GM23248 (cell line): ENCODE data around the gene SUMO4. TPM values are rescaled to one million over a fixed set of nuclear protein-coding genes. Genes with fewer than 3 reads are reported as not detected.

Experiments
- DNase-seq: peaks from one replicate; pipeline ENCODE4 v3.0.0-alpha.2; 2015
- H2AFZ ChIP-seq: fragments of 200-600 bp; sonication (generic); 2 replicates; pipeline ENCODE4 v1.6.1; 2016; ENCODE audit warnings: antibody characterized with exemption
- H3F3A ChIP-seq: fragments of 200-600 bp; sonication (generic); 2 replicates; pipeline ENCODE4 v1.6.1; 2016; ENCODE audit warnings: mild to moderate bottlenecking, antibody characterized with exemption, mixed run types; ENCODE audit not compliant: insufficient read depth
- H3K27ac ChIP-seq: fragments of 200-600 bp; sonication (generic); 2 replicates; pipeline ENCODE4 v1.5.1; 2016; ENCODE audit warnings: mild to moderate bottlenecking
- H3K27me3 ChIP-seq: fragments of 200-600 bp; sonication (generic); replicated peaks from 2 replicates; pipeline ENCODE4 v1.6.1; 2016; ENCODE audit warnings: mild to moderate bottlenecking; ENCODE audit not compliant: insufficient read depth
- H3K36me3 ChIP-seq: fragments of 200-600 bp; sonication (generic); 2 replicates; pipeline ENCODE4 v1.6.1; 2016; ENCODE audit warnings: low read depth, mild to moderate bottlenecking
- H3K4me1 ChIP-seq: fragments of 200-600 bp; sonication (generic); 2 replicates; pipeline ENCODE4 v1.6.1; 2016; ENCODE audit warnings: mild to moderate bottlenecking; ENCODE audit not compliant: insufficient read depth
- H3K4me2 ChIP-seq: fragments of 200-600 bp; sonication (generic); one replicate; pipeline ENCODE4 v1.6.1; 2016; ENCODE audit warnings: mild to moderate bottlenecking; ENCODE audit not compliant: unreplicated experiment
- H3K4me3 ChIP-seq: fragments of 200-600 bp; sonication (generic); 2 replicates; pipeline ENCODE4 v1.5.1; 2016; ENCODE audit warnings: mild to moderate bottlenecking
- H3K79me2 ChIP-seq: fragments of 200-600 bp; sonication (generic); 2 replicates; pipeline ENCODE4 v1.6.1; 2016; ENCODE audit warnings: mild to moderate bottlenecking; ENCODE audit not compliant: insufficient read depth
- H3K9ac ChIP-seq: fragments of 200-600 bp; sonication (generic); 2 replicates; pipeline ENCODE4 v1.6.1; 2016; ENCODE audit warnings: mild to moderate bottlenecking
- H3K9me2 ChIP-seq: fragments of 200-600 bp; sonication (generic); 2 replicates; pipeline ENCODE4 v1.6.1; 2016; ENCODE audit warnings: mixed run types, mild to moderate bottlenecking, moderate library complexity; ENCODE audit not compliant: insufficient read depth
- H3K9me3 ChIP-seq: fragments of 200-600 bp; sonication (generic); one replicate; pipeline ENCODE4 v1.6.1; 2017; ENCODE audit warnings: low read depth
- H4K20me1 ChIP-seq: fragments of 200-600 bp; sonication (generic); 2 replicates; pipeline ENCODE4 v1.6.0; 2016; ENCODE audit not compliant: insufficient read depth
- EZH2 ChIP-seq: fragments of 200-600 bp; sonication (generic); IDR thresholded peaks from 2 replicates; pipeline ENCODE4 v1.6.1; 2018; ENCODE audit warnings: antibody characterized with exemption, mild to moderate bottlenecking; ENCODE audit not compliant: insufficient read depth, poor library complexity, severe bottlenecking
- EZH2phosphoT487 ChIP-seq: fragments of 200-600 bp; sonication (generic); IDR thresholded peaks from 2 replicates; pipeline ENCODE4 v1.6.1; 2018; ENCODE audit warnings: antibody characterized with exemption, moderate library complexity, mild to moderate bottlenecking, low read depth; ENCODE audit not compliant: insufficient read depth
- WGBS, 2 experiments: methylation state at CpG; one replicate each; pipeline ENCODE4 v1.1.6; 2015 to 2017; ENCODE audit warnings: low lambda C conversion rate in 2 of 2, low coverage in 1 of 2; ENCODE audit errors: missing lambda C conversion rate in 2 of 2; 5-methylcytosine and 5-hydroxymethylcytosine counted together
- in situ Hi-C: fragments of 300-500 bp; cut with MboI; formaldehyde crosslinking; loops from 2 replicates; pipeline ENCODE4 v1.15.0; 2020
- polyA plus RNA-seq: library from polyadenylated mRNA; unstranded; fragments of >200 nt; fragmentation: Nextera tagmentation; extraction: Ambion mirVana; gene quantifications from 2 replicates; pipeline ENCODE4 v1.2.1, GENCODE V29; 2016
- total RNA-seq: library from RNA; depleted of rRNA; stranded (reverse); fragments of >200 nt; shearing (Covaris generic); gene quantifications from 2 replicates; pipeline ENCODE4 v1.2.3, GENCODE V29; 2014

The SUMO4 gene
- total and polyA plus RNA-seq, 2 experiments from 2014 or later: 0.23 TPM; not detected in 1

DNA sequence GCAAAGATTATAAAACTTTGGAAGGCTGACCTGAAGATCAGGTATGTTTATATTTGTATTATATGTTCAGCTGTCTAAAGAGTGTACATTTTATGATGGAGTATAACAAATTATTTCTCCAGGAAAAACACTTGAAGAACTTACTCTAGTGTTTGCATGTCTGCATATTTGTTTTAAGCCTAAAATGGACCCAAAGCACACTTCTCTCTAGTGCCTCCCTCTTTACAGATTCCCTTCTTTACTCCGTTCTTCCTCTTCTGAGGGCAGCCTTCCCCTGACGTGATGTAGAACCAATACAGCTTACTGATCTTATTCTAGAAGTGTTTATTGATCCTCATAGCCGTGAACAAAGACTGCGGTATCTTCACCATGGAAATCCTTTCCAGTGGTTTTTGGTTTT, 13.9 kb downstream of the SUMO4 start:
- H3K27ac ChIP-seq: no peak overlapping the region
- no peak overlapping the region for H2AFZ ChIP-seq
- H3K4me1 ChIP-seq: no peaks in the 10 kb centered on the region
- no peaks in the 10 kb centered on the region for H3K9me3 ChIP-seq
- H3K9ac ChIP-seq: no peak overlapping the region
- no peak for DNase-seq
- H3K4me2 ChIP-seq: no peak overlapping the region
- no peaks in the 10 kb centered on the region for H3K79me2 ChIP-seq
- peaks cover 9% of the 10 kb centered on the region; the same call in 1 of the 2 replicates for H3K36me3 ChIP-seq
- no peaks in the 10 kb centered on the region for H4K20me1 ChIP-seq
- H3F3A ChIP-seq: 0 out of 2 replicates have a peak, but pooled peaks cover 5% of the 10 kb centered on the region
- no peak for TF ChIP-seq EZH2phosphoT487
- no peak for TF ChIP-seq EZH2
- in situ Hi-C loops: no loop called here
- no peaks in the 10 kb centered on the region for H3K27me3 ChIP-seq
- H3K4me3 ChIP-seq: no peak overlapping the region
- no peaks in the 10 kb centered on the region for H3K9me2 ChIP-seq
- WGBS, 2 experiments: 88 to 89% methylated on average over 4 of the region's 4 CpGs

DNA sequence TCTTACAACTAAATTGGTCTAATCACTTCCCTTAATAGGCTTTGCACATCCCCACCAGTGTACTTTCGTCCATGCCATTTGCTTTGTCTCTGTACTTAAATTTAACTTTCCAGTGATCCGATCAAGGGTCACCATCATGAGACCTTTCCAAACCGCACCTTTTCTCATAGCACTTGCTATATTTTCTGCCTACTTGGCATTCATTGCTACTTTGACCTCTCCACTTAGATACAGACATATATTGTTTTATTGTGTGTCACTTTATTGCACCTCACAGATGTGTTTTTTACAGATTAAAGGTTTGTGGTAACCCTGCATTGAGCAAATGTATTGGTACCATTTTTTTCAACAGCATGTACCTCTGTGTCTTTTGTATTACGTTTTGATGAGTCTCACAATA, 14.8 kb downstream of the SUMO4 start:
- no peak overlapping the region for H2AFZ ChIP-seq
- no peaks in the 10 kb centered on the region for H3K4me1 ChIP-seq
- H3K4me3 ChIP-seq: no peak overlapping the region
- in situ Hi-C loops: no loop called here
- H3K36me3 ChIP-seq: peaks cover 9% of the 10 kb centered on the region; the same call in 1 of the 2 replicates
- no peak for DNase-seq
- H4K20me1 ChIP-seq: no peaks in the 10 kb centered on the region
- H3K9me2 ChIP-seq: no peaks in the 10 kb centered on the region
- no peaks in the 10 kb centered on the region for H3K9me3 ChIP-seq
- H3K9ac ChIP-seq: no peak overlapping the region
- 97% methylated on average over 4 of the region's 4 CpGs for WGBS, 2 experiments
- H3K27ac ChIP-seq: no peak overlapping the region
- TF ChIP-seq EZH2: no peak
- no peak for TF ChIP-seq EZH2phosphoT487
- no peak overlapping the region for H3K4me2 ChIP-seq
- H3K27me3 ChIP-seq: no peaks in the 10 kb centered on the region
- H3F3A ChIP-seq: 0 out of 2 replicates have a peak, but pooled peaks cover 5% of the 10 kb centered on the region
- H3K79me2 ChIP-seq: no peaks in the 10 kb centered on the region

DNA sequence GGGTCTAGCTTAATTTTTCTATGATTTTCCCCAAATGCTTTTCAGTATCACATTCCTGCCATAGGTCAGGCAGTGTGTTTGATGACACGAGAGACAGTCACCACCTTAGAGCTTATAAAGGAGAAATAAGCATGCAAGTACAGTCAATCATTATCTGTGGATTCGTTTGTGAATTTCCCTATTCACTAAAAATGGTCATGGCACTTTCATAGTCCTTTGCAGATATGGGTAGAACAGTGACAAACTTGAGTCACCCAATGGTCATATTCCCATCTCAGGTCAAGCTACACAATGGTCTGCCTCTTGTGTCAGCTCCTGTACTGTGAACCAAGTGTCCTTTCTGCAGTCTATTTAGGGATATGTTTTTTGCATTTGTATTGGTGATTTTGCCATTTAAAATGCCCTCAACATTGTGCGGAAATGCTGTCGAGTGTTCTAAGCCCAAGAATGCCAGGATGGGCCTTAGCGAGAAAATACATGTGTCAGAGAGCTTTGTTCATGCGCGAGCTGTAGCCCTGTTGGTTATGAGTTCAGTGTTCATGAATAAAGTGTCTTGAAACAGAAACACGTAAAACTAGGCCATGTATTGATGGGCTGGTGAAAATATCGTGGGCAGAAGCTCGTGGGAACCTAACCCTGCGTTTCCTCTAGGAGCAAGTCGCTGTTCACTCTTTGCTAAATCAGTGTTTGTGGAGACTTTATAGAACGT, 19.8 kb downstream of the SUMO4 start:
- Histone ChIP-seq H3K4me2 (no peak overlapping the region), H4K20me1 (no peaks in the 10 kb centered on the region), H3K9ac (no peak overlapping the region), H3K9me3 (no peaks in the 10 kb centered on the region), H3K4me3 (no peak overlapping the region), H3K79me2 (no peaks in the 10 kb centered on the region), H3K27ac (no peak overlapping the region), H3K36me3 (no peaks in the 10 kb centered on the region), H3K4me1 (0 out of 2 replicates have a peak, but pooled peaks cover 4% of the 10 kb centered on the region), H3K9me2 (no peaks in the 10 kb centered on the region), H3F3A (0 out of 2 replicates have a peak, but pooled peaks cover 5% of the 10 kb centered on the region), H2AFZ (no peak overlapping the region), H3K27me3 (no peaks in the 10 kb centered on the region)
- TF ChIP-seq EZH2phosphoT487: no peak
- no peak for TF ChIP-seq EZH2
- in situ Hi-C loops: no loop called here
- 90 to 93% methylated on average over 13 of the region's 13 CpGs for WGBS, 2 experiments
- DNase-seq: no peak

DNA sequence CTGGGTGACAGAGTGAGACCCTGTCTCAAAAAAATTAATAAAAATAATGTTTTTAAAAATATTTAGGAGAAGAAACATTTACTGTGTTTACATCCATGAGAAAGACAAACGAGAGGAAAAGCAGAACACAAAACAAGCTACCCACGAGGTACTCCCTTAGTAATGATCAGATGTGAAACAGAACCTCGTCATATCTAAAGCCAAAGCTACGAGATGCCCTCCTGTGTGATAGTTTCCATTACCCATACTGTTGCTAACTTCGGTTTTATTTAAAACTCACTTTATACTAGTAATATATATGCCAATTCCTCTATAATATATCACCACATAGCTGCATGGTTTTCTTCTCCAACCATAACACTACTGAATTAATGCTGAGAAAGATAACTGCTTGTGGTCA, 21.1 kb downstream of the SUMO4 start:
- Histone ChIP-seq H2AFZ (no peak overlapping the region), H3K79me2 (no peaks in the 10 kb centered on the region), H3K4me3 (no peak overlapping the region), H3K27ac (no peak overlapping the region), H3K9ac (no peak overlapping the region), H3K4me1 (0 out of 2 replicates have a peak, but pooled peaks cover 4% of the 10 kb centered on the region), H4K20me1 (no peaks in the 10 kb centered on the region), H3K36me3 (no peaks in the 10 kb centered on the region), H3K9me2 (no peaks in the 10 kb centered on the region), H3F3A (0 out of 2 replicates have a peak, but pooled peaks cover 5% of the 10 kb centered on the region), H3K9me3 (no peaks in the 10 kb centered on the region), H3K27me3 (no peaks in the 10 kb centered on the region), H3K4me2 (no peak overlapping the region)
- in situ Hi-C loops: no loop called here
- no peak for DNase-seq
- TF ChIP-seq EZH2phosphoT487 (no peak), EZH2 (no peak)
- WGBS, 2 experiments: 56 to 64% methylated on average over 5 of the region's 5 CpGs
